GM21723 (cell line): Measurements from ENCODE around the gene PKN3.
A peak's percentile ranks its signal among the peaks of the same experiment; 100 is the strongest.

Experiments
- ATAC-seq: cut with Tn5 transposase; IDR thresholded peaks from one replicate; pipeline ENCODE4 v1.9.1; 2021; ENCODE audit warnings: mild to moderate bottlenecking, moderate library complexity; ENCODE audit not compliant: unreplicated experiment

The PKN3 gene

DNA sequence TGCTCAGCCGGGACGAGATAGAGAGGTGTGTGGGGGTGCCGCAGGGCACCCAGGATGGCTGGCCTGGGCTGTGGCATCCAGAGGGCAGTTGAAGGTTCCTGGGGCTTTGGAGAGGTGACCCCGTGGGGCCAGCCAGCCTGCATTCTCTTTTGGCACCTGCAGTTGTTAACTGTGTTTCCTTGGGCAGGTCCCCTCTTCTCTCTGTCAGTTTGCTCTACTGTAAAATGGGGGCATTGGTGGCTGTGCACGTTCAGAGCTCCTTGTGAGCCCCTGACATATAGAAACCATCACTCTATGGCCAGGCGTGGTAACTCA, 13.1 kb downstream of the PKN3 start:
- no peak for ATAC-seq

DNA sequence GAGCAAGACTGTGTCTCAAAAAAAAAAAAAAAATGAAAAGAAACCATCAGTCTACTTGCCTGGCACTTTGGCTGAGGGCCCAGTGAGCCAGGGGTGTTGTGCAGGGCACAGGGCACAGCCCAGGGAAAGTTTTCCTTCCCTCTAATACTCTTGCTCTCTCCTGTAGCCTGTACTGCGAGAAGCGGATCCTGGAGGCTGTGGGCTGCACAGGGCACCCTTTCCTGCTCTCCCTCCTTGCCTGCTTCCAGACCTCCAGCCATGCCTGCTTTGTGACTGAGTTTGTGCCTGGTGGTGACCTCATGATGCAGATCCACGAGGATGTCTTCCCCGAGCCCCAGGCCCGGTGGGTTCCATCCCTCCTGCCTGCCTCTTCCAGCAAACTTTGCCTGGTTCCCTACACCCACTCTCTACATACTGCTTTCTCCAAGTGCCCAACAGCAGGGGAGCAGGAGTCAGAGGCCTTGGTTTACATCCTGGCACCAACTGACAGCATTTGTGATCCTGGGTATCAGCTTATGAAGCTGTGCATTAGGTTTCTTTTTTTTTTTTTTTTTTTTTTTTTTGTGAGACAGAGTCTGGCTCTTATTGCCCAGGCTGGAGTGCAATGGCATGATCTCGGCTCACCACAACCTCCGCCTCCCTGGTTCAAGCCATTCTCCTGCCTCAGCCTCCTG, 14.4 kb downstream of the PKN3 start:
- ATAC-seq: no peak

DNA sequence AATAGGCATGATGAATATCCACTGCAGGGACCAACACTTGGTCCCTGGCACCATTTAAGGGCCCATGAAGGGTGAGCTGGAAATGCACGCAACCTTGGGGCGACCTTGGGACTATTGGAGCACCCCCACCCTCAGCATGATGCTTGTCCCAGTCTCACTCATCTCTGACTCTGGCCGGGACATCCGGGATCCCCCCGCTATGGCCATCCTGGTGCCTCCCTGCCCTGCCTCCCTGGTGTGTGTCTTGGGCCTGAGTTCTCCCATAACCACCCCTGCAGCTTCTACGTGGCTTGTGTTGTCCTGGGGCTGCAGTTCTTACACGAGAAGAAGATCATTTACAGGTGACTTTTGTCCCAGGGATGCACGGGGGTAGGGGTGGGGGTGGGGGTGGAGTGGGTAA, 15.7 kb downstream of the PKN3 start:
- ATAC-seq: no peak

DNA sequence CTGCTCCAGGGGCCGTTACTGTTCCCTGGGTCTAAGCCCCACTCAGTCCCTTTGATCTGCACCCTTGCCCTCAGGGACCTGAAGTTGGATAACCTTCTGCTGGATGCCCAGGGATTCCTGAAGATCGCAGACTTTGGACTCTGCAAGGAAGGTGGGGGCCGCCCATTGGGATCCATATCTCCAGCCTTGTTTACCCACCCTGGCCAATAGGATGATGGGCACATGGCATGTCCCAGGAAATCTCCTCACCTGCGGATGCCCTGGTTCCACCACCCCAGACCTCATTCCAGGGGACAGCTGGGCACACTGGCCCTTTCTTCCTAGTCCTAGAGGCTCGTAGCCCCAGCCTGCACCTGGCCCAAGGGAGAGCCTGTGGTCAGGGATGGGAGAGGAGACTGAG, 16.2 kb downstream of the PKN3 start:
- no peak for ATAC-seq

DNA sequence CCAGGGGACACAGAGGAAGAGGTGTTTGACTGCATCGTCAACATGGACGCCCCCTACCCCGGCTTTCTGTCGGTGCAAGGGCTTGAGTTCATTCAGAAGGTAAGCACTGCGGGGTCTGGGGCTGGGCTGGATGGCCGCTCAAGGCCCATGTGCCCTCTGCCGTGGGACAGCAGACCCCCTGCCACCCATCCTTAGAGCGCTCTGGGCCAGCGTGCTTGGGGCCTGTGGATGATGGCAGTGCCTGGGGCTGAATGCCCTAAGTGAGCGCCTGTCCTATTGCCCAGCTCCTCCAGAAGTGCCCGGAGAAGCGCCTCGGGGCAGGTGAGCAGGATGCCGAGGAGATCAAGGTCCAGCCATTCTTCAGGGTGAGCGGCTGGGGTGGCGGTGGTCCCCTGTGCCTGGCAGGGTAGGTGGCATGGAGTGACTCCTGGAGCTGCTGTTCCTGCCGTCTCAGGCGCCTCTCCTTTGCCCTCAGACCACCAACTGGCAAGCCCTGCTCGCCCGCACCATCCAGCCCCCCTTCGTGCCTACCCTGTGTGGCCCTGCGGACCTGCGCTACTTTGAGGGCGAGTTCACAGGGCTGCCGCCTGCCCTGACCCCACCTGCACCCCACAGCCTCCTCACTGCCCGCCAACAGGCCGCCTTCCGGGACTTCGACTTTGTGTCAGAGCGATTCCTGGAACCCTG, 17.8 kb downstream of the PKN3 start:
- ATAC-seq: no peak

DNA sequence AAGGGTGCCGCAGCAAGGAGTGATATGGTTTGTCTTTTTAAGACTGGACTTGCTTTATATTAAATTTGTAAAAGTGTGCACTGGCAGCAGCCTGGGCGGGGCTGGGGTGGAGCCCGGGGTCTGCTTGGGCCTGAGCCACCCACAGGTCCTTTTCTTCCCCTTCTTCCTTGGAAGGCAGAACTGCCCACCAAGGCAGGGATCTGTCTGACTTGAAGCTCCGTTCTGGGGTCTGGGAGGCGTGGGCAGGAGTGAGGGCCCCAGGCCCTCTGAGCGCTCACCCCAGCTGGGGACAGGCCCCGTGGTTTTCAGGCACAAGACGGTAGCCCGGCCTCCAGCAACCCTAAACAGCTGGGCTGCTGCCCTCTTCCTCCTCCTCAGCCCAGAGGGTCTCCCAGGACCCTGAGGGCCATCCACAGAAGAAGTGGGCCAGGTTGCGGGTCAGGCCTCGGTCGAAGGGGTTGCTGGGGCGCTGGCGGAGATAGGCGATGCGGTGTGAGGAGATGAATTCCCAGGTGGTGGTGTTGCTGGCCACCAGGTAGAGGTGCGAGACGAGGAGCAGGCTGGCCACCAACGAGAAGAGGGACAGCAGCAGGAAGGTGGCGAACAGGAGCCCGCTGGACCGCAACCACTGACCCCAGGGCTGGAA, 18.7 kb downstream of the PKN3 start:
- ATAC-seq: no peak

DNA sequence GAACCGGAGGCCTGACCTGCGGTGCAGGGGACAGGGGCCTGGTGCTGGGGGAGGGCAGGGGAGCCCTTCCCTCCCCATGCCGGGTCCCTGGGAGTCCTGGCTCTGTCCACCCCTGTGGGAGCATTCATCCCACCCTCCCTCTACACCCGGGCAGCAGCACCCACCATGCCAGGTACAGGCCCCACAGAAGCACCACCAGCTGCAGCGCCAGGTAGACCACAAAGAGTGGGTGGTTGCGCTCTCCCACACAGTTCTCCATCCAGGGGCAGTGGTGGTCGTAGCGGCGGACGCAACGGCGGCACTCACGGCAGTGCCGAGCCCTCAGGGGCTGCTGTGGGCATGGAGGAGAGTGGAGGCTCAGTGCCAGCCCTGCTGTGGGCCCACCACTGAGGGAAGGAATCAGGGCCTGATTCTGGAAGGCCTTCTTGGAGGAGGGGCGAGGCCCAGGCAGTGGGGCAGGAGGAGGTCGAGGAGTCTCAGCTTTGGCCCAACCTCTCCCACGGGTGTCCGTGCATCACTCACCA, 19.2 kb downstream of the PKN3 start:
- ATAC-seq: no peak

DNA sequence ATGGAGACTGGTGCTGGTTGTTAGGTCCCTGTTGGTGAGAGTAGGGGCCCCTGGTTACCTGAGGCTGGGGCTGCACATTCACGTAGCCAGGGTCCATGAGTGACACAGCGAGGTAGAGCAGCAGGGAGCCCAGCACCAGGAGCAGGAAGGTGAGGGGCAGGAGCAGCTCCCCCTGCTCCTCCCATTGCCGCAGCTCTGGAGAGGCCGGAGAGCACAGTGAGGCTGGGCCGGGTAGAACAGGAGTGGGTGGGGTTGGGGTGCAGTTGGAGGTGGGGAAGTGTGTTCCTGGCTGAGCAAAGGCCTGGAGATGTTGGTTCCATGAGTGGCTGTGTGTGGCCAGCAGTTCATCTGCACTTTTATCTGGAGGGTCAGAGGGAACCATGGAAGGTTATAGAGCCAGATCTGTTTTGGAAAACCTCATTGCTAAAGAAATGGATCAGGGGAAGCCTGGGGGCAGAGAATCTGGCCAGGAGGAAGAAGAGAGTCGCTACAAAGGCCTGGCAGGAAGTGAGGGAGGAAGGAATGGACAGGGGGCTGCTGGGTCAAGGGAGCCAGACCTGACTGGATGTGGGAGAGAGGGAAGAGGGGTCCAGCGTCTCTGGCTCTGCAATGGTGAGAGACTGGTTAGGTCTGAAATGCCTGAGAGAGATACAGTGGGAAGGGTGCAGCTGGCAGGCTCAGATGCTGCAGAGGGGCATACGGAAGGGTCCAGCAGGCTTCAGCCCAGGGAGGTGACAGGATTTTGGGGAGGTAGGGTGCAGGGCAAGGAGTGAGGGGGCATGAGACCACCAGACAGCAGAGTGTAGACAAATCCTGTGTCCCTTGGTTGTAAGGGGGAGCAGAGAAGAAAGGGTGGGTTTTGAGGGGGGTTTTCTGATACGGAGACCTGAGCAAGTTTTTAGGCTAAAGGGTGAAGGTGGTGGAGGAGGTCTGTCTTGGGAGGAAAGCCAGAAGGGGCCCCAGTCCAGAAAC, 20.4 kb downstream of the PKN3 start:
- ATAC-seq: no peak

DNA sequence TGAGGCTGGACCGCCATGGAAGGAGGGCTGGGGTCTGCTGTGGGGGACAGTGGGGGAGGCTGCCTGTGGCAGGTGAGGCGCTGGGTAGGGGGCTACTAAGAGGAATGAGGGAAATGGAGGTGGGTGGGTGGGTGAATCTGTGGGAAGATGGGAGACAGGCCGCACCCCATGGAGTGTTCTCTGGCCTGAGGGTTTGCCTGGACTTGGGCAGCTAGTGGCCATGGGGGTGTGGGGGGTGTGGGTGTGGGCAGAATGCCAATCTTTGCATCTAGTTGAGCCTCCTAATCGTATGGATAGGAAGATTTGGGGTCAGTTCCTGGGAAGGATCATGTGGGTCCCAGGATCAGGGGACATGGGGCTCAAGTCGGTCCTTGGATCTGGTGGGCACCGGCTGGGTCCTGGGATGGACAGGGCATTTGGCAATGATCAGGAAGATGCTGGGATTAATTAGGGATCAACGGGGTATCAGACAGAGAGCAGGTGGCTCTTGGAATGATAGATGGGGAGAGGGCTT, 21.1 kb downstream of the PKN3 start:
- no peak for ATAC-seq

DNA sequence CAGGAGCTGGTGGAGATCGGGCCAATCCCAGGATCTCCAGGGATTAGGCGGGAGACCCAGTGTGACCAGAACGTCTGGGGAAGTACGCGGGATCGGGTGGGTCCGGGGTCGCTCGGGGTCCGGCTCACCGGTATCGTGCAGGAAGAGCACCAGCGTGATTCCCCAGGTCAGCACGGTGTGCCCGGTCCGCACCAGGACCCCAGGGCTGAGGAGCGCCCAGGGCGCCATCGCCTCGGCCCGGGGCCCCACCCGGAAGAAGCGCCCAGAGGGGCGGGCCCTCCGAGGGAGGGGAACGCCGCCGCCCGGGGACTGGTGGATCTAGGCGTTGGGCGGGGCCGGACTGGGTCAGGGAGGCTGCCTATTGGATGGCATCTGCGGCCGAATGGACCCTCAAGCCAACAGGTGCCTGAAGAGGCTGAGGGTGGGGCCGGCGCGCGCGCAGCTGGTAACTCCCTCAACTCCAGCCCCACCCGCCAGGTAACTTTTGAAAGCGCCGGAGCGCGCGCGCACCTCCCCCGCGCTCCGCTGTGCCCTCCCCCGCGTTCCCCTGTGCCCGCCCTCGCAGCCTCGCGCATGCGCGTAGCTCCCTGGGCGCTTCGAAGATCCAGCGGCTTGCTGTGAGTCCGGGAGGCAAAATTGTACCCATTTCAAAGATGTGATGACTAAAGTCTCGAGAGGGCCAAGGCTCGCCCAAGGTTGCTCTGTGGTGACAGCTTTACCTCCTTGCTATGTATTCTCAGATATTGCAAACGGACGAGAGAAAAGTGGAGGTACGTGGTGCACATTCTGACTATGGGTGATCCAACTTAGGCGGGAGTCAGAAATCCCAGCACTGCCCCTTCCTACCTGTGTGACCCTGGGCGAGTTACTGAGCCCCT, 21.8 kb downstream of the PKN3 start, which contains the start of gene ZDHHC12:
Gene ZDHHC12, minus strand, starts transcription at position 262 of the 878 bp plus-strand sequence. Its CDS starts 34 bp downstream, at position 228.
- ATAC-seq: peak; percentile 89

DNA sequence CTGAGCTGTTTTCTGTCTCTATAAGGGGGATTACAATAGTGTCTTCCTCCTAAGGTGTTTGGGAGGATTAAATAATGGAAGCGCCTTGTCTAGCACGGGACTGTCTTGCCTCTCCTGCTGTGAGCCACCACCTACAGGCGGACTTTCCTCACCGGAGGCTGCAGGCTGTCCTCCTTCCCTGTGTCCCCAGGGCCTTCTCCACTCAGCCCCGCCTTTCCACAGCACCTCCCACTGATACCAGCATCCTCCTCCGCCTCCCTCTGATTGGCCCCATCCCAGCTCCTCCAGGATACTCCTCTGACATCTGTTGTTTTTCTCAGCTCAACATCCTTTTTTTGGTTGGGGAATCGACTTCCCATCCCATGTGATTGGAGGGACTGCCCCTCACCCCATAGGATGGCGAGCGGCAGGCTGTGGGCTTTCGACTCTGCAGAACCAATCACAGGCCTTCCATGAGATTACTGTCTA, 22.5 kb downstream of the PKN3 start:
- peak; percentile 17 for ATAC-seq

DNA sequence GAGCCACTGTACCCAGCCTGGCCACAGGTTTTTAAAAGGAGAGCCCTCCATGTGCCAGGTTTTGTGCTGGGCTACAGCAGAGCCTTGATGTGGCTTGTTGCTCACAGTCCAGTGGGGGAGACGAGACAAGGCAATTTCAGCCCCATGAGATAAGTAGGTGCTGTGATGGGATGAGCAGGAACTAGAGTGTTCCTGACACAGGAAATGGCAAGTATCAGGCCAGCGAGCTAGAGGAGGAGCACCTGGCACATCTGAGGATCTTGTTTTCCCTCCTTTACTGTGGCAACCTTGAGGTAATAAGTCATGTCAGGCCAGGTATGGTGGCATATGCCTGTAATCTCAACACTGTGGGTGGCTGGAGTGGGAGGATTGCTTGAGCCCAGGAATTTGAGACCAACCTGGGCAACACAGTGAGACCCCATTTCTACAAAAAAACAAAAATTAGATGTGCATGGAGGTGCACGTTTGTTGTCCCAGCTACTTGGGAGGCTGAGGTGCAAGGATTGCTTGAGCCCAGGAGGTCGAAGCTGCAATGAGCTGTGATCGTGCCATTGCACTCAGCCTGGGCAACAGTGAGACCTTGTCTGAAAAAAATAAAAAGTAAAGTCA, 25.4 kb downstream of the PKN3 start:
- ATAC-seq: no peak

DNA sequence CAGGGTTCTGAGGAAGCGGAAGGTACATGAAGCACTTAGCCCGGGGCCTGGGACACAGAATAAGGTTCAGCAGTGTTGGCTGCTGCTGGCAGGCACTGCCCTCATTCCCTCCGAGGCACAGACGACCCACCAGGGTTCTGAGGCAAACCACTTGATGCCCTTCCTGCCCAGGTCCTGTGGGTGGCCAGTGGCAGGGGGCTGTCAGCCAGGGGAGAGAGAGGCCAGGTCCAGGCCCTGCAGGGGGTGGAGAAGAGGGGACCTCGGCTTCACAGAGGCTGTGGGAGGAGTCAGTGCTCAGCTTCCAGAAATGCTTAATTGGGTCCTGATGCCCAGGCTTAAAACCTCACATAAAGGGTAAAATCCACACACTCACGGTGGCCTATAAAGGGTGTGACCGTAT, 26.0 kb downstream of the PKN3 start:
- ATAC-seq: no peak

DNA sequence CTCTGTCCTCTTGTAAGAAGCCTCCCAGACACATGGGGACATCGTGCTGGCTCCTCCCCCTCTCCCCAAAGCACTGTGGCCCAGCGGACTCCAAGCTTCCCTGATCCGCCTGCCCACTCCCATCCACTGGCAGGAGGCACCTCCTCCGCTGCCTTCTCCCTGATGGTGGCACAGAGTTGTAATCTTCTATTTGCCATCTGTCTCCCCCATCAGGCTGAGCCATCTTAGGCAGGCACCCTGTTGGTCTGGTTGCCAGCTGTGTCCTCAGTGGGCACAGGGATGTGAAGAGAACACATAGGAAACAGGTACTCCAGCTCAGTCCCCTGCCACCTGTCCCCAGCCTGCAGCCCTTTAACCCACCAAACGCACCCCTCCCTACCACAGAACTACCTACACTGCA, 27.0 kb downstream of the PKN3 start:
- ATAC-seq: no peak

DNA sequence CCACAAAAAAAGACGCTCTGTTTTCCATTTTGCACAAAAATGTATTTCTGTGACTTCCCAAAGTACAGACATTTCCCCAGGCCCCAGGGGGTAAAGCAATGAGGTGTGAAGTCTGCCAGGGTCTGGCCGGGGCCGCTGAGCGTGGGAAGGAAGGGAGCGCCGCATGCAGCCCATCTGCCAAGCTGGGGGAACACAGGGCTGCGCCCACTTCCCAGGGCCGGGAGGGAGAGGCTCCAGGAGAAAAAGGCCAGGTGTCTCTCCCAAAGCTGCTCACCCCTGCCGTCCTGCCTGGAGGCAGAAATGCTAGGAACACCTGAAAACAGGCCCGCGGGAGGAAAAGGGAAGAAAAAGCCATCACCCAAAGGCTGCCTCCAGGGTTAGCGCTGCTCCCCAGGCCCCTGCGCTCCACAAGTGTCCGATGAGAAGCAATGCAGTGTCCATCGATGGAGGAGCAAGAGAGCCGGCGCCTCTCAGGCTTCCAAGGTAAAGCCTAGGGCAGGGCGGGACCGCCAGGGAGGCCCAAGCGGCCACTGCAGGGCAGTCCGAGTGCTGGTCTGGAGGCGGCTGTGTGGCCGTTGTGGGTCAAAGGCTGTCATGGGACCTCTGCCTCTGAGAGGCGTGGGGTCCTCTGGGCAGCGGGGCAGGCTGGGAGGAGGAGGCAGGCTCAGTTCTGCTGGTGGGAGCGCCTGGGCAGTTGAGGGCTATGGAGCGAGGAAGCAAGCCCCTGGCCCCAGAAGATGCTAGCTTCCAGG, 27.6 kb downstream of the PKN3 start:
- ATAC-seq: no peak

DNA sequence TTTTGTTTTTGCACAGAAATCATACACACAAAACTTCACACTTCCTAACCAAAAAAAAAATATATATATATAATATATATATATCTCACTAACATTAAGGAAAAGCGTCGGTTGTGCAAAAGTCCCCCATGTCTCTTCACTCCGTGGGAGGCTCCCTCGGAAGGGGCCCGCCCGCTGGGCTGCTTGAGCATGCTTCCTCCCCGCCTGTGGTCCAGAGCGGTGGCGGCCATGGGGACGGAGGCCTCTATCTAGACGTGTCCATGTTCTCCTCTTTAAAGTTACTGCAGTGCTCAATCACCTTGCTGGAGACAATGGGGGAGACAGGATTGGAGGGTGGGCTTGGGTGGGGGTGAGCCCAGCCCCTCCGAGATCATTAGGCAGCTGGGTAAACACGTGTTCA, 28.8 kb downstream of the PKN3 start:
- ATAC-seq: no peak

DNA sequence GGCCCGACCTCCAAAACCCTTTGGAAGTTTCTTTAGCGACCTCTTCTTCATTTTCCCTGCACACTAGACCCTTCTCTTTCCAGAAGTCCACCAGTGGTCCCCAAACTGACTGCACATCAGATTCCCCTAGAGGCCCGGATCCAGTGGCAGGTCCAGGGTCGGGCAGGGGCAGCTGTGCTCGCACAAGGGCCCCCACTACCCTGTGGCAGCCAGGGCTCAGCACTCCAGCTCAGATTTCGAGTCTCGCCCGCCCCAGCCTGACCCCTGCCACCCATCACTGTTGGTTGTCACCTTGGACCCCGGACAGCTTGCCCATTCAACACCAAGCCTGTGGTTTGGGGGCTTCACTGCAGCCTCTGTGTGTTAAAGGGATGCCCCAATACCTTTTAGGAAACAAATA, 29.4 kb downstream of the PKN3 start:
- no peak for ATAC-seq

DNA sequence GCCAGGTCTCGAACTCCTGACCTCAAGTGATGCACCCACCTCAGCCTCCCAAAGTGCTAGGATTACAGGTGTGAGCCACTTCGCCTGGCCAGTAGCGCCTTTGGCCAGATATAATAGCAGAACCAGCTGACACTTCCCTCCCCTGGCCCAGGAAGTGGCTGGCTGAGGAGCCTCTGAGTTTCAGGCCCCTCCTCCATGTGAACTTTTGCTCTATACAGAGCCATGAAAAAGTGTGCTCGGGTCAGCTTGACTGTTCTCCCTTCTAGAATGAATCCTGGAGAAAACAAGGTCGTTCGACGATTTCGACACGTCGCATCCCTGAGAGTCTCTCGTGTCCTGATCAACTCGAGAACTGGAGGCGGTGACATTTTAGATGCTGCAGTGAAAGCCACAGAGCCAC, 30.3 kb downstream of the PKN3 start:
- ATAC-seq: no peak

DNA sequence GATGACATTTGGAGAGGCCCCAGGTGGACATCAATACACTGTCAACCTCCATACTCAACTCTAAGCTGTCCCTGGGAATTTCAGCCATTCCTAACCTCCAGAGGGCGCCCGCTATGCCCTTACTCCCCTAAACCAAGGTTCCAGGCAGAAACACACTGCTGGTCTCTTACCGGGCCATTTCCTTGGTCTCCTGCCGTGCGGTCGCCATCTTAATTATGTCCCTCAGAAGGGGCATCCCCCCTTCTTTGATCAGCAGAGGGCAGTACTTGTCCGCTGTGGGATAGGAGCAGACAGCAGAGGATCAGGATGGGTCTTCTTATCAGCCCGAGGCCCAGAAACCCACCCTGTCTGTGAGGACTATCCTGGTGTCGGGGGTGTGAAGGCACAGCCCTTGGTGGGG, 31.0 kb downstream of the PKN3 start:
- no peak for ATAC-seq
